HepG2 (cell line): Measurements from ENCODE around the gene TNFSF13. TPM values are rescaled to one million over a fixed set of nuclear protein-coding genes. Genes with fewer than 3 reads are reported as not detected.
A peak's percentile ranks its signal among the peaks of the same experiment; 100 is the strongest.

ENCODE experiments used
- CC2D1A ChIP-seq: sonication (generic); formaldehyde crosslinking; IDR thresholded peaks from 2 replicates; pipeline ENCODE4 v1.8.1; 2023; ENCODE audit warnings: mild to moderate bottlenecking, missing genetic modification reagents
- FOXP1 ChIP-seq, 2 experiments: fragments of 450-650 bp in 1 of 2; IDR thresholded peaks; 2 replicates each; pipeline ENCODE4 v1.6.1; 2017 to 2018; ENCODE audit warnings: antibody characterized with exemption in 1 of 2
- IRF2 ChIP-seq: IDR thresholded peaks from 2 replicates; pipeline ENCODE4 v1.6.1; 2018; ENCODE audit warnings: missing genetic modification reagents, missing compliant biosample characterization
- JARID2 ChIP-seq: sonication (generic); formaldehyde crosslinking; IDR thresholded peaks from 2 replicates; pipeline ENCODE4 v1.8.1; 2023; ENCODE audit warnings: missing genetic modification reagents, inconsistent platforms; ENCODE audit not compliant: insufficient replicate concordance
- KAT7 ChIP-seq: IDR thresholded peaks from 2 replicates; pipeline ENCODE4 v1.6.1; 2018; ENCODE audit warnings: borderline replicate concordance, missing compliant biosample characterization
- KDM5A ChIP-seq: fragments of 200-600 bp; sonication (generic); IDR thresholded peaks from 2 replicates; pipeline ENCODE4 v1.7.0; 2018; ENCODE audit warnings: antibody characterized with exemption, mild to moderate bottlenecking, low read length, borderline replicate concordance
- KLF11 ChIP-seq: IDR thresholded peaks from 2 replicates; pipeline ENCODE4 v1.6.1; 2016; ENCODE audit warnings: missing compliant biosample characterization
- NFAT5 ChIP-seq: sonication (generic); formaldehyde crosslinking; IDR thresholded peaks from 2 replicates; pipeline ENCODE4 v1.4.0; 2020; ENCODE audit warnings: missing genetic modification reagents
- NFE2L2 ChIP-seq: fragments of 150-350 bp; IDR thresholded peaks from 2 replicates; pipeline ENCODE4 v1.6.1; 2014; ENCODE audit warnings: low read length
- NFIB ChIP-seq: sonication (generic); formaldehyde crosslinking; IDR thresholded peaks from 2 replicates; pipeline ENCODE4 v1.9.0; 2021; ENCODE audit warnings: missing genetic modification reagents, mild to moderate bottlenecking, borderline replicate concordance
- POLR2AphosphoS5 ChIP-seq: IDR thresholded peaks from 2 replicates; pipeline ENCODE4 v1.6.1; 2012; ENCODE audit warnings: low read depth, low read length
- TEF ChIP-seq: sonication (generic); formaldehyde crosslinking; IDR thresholded peaks from 2 replicates; pipeline ENCODE4 v1.5.0; 2020; ENCODE audit warnings: missing genetic modification reagents
- TFDP2 ChIP-seq: sonication (generic); formaldehyde crosslinking; IDR thresholded peaks from 2 replicates; pipeline ENCODE4 v1.4.0; 2020; ENCODE audit warnings: missing genetic modification reagents
- TRIM22 ChIP-seq: fragments of 450-650 bp; IDR thresholded peaks from 2 replicates; pipeline ENCODE4 v1.6.1; 2017
- ZNF256 ChIP-seq: sonication (generic); formaldehyde crosslinking; conservative IDR thresholded peaks from 2 replicates; pipeline ENCODE4 v1.4.0; 2020; ENCODE audit warnings: missing genetic modification reagents
- ZNF292 ChIP-seq: sonication (generic); formaldehyde crosslinking; IDR thresholded peaks from 2 replicates; pipeline ENCODE4 v1.8.1; 2022; ENCODE audit warnings: mild to moderate bottlenecking, low read depth, missing genetic modification reagents, borderline replicate concordance
- ZNF770 ChIP-seq: sonication (generic); formaldehyde crosslinking; IDR thresholded peaks from 2 replicates; pipeline ENCODE4 v1.5.0; 2020; ENCODE audit warnings: mild to moderate bottlenecking, missing genetic modification reagents
- polyA plus RNA-seq, 8 experiments: library from polyadenylated mRNA; depleted of rRNA in 3 of 8; stranded (reverse) in 7 of 8; unstranded in 1 of 8; fragments of >200 nt; fragmentation: Illumina TruSeq in 4 of 8; extraction: Trizol in 4 of 8; gene quantifications; 2 replicates each; pipeline versions ENCODE4 v1.2.1 to v1.2.3, GENCODE V29; 2011 to 2016; ENCODE audit warnings: low read depth in 4 of 8, missing spikeins in 1 of 8, mixed read lengths in 1 of 8; ENCODE audit not compliant: insufficient read depth in 1 of 8
- total RNA-seq, 5 experiments: library from RNA; depleted of rRNA; stranded (reverse); fragments of >200 nt; fragmentation: Illumina TruSeq; extraction: Trizol; gene quantifications; 2 replicates each; pipeline ENCODE4 v1.2.3, GENCODE V29; 2016; ENCODE audit warnings: low read depth in 1 of 5

TNFSF13 gene
- total and polyA plus RNA-seq, 2 of the 13 experiments (the other 11 are each of a cell fraction or from before 2014, with no cell fraction given), result 2.5 to 3.3 TPM

GRCh38 chr17:7572338-7572587 lies 13.7 kb downstream of the TNFSF13 start (continued):
- TF ChIP-seq ZNF770 (CRISPR knock-in tag) (peak; percentile 73; the same call in 1 of the 2 replicates), TEF (CRISPR knock-in tag) (no peak; the same call in 1 of the 2 replicates), FOXP1 (IDR thresholded peaks at IDR 0.05) (no peak), FOXP1 (CRISPR knock-in tag; IDR thresholded peaks at IDR 0.05) (no peak), ZNF292 (CRISPR knock-in tag) (no peak), JARID2 (CRISPR knock-in tag) (no peak), ZNF256 (no peak), KAT7 (CRISPR knock-in tag) (no peak), NFE2L2 (no peak), IRF2 (CRISPR knock-in tag) (peak; percentile 88), KDM5A (peak; percentile 39; the same call in 1 of the 2 replicates), TRIM22 (no peak), NFIB (CRISPR knock-in tag) (no peak), POLR2AphosphoS5 (no peak; the same call in 1 of the 2 replicates), NFAT5 (peak; percentile 80), KLF11 (peak; percentile 95), TFDP2 (CRISPR knock-in tag) (peak; percentile 86), CC2D1A (CRISPR knock-in tag) (no peak)
